H1 (cell line): ENCODE data around the gene TDRD3. TPM values are rescaled to one million over a fixed set of nuclear protein-coding genes. Genes with fewer than 3 reads are reported as not detected.

ENCODE experiments used
- CTCF ChIA-PET: fragments of 300-600 bp; sonication (Branson Sonifier 250); formaldehyde crosslinking; loops from one replicate; lab custom pipeline; 2021; ENCODE audit not compliant: partially characterized antibody; lab: Charles Lee
- POLR2A ChIA-PET: fragments of 300-600 bp; sonication (Branson Sonifier 250); formaldehyde crosslinking; loops from one replicate; lab custom pipeline; 2021; ENCODE audit warnings: inconsistent platforms; ENCODE audit not compliant: partially characterized antibody; lab: Charles Lee
- DNase-seq, 2 experiments: peaks; one replicate each; pipeline versions ENCODE4 v3.0.0 to v3.0.0-alpha.2; 2010 to 2022; ENCODE audit warnings: low spot score in 2 of 2, low read depth in 1 of 2, mixed read lengths in 1 of 2
- FAIRE-seq: peaks from 2 replicates; lab custom pipeline; 2011; peaks lifted over from hg19 to GRCh38; lab: Jason Lieb, UNC
- H2AFZ ChIP-seq: 2 replicates; pipeline ENCODE4 v1.8.1; 2012; ENCODE audit warnings: low read length, inconsistent platforms
- H2AK5ac ChIP-seq: 2 replicates; pipeline ENCODE4 v1.6.1; 2013; ENCODE audit warnings: low read depth, low read length
- H2BK120ac ChIP-seq: replicated peaks from 2 replicates; pipeline ENCODE3; 2013; ENCODE audit warnings: low read depth, low read length, inconsistent platforms
- H2BK12ac ChIP-seq: 2 replicates; pipeline ENCODE4 v1.6.1; 2013; ENCODE audit warnings: low read depth, low read length
- H2BK15ac ChIP-seq: 2 replicates; pipeline ENCODE4 v1.6.1; 2013; ENCODE audit warnings: low read length
- H2BK20ac ChIP-seq: 2 replicates; pipeline ENCODE4 v1.6.1; 2013; ENCODE audit warnings: low read length
- H2BK5ac ChIP-seq: 2 replicates; pipeline ENCODE4 v1.6.1; 2013; ENCODE audit warnings: low read depth, low read length
- H3K14ac ChIP-seq: 2 replicates; pipeline ENCODE4 v1.6.1; 2013; ENCODE audit warnings: inconsistent platforms; ENCODE audit not compliant: insufficient read length
- H3K18ac ChIP-seq: 2 replicates; pipeline ENCODE4 v1.6.1; 2013; ENCODE audit warnings: low read length; ENCODE audit errors: extremely low read depth
- H3K23ac ChIP-seq: 2 replicates; pipeline ENCODE4 v1.6.1; 2013; ENCODE audit warnings: inconsistent platforms; ENCODE audit not compliant: insufficient read length
- H3K23me2 ChIP-seq: 2 replicates; pipeline ENCODE4 v1.6.1; 2013; ENCODE audit warnings: low read depth, low read length
- H3K27ac ChIP-seq: 2 replicates; pipeline ENCODE4 v1.6.1; 2011; ENCODE audit warnings: low read depth, low read length, inconsistent platforms
- H3K27me3 ChIP-seq, 4 experiments: replicated peaks in 1 of 4; 1 replicate in 1 of 4; 2 replicates in 3 of 4; pipeline versions ENCODE4 v1.6.1 to v1.8.1; 2011 to 2013; ENCODE audit warnings: low read length in 3 of 4, mild to moderate bottlenecking in 3 of 4, inconsistent platforms in 2 of 4, mixed read lengths in 2 of 4, moderate library complexity in 1 of 4; ENCODE audit not compliant: control insufficient read depth in 3 of 4, insufficient read depth in 3 of 4; ENCODE audit errors: extremely low read depth in 1 of 4
- H3K36me3 ChIP-seq, 4 experiments: 2 replicates each; pipeline versions ENCODE4 v1.6.1 to v1.8.1; 2011 to 2013; ENCODE audit warnings: mild to moderate bottlenecking in 4 of 4, low read length in 3 of 4, moderate library complexity in 2 of 4, control low read depth in 1 of 4, inconsistent platforms in 1 of 4; ENCODE audit not compliant: insufficient read depth in 4 of 4, control insufficient read depth in 2 of 4
- H3K4ac ChIP-seq: replicated peaks from 2 replicates; pipeline ENCODE3; 2013; ENCODE audit warnings: low read length, low read depth, mixed read lengths, inconsistent platforms; ENCODE audit not compliant: insufficient read length
- H3K4me1 ChIP-seq, 4 experiments: replicated peaks in 1 of 4; 1 replicate in 1 of 4; 2 replicates in 3 of 4; pipeline versions ENCODE4 v1.6.1 to v1.8.1; 2011 to 2013; ENCODE audit warnings: low read length in 3 of 4, inconsistent platforms in 2 of 4, mixed read lengths in 1 of 4; ENCODE audit not compliant: insufficient read depth in 4 of 4, control insufficient read depth in 3 of 4
- H3K4me2 ChIP-seq, 2 experiments: 2 replicates each; pipeline versions ENCODE4 v1.6.1 to v1.8.1; 2011 to 2013; ENCODE audit warnings: low read depth in 2 of 2, low read length in 2 of 2, control low read depth in 1 of 2, inconsistent platforms in 1 of 2, mild to moderate bottlenecking in 1 of 2; ENCODE audit not compliant: insufficient read depth in 1 of 2
- H3K4me3 ChIP-seq, 4 experiments: fragments of 200-600, 300-600 bp in 1 of 4; sonication (generic), shearing (Covaris generic), sonication (Bioruptor Twin) in 1 of 4; 2 replicates each; pipeline versions ENCODE4 v1.5.1 to v1.8.1; 2011 to 2016; ENCODE audit warnings: low read length in 4 of 4, low read depth in 3 of 4, control low read depth in 2 of 4, inconsistent platforms in 2 of 4, mild to moderate bottlenecking in 2 of 4, mixed read lengths in 1 of 4, moderate library complexity in 1 of 4; ENCODE audit not compliant: insufficient read depth in 2 of 4; ENCODE audit errors: extremely low read depth in 1 of 4
- H3K56ac ChIP-seq: replicated peaks from 2 replicates; pipeline ENCODE3; 2013; ENCODE audit warnings: low read depth, mild to moderate bottlenecking, mixed read lengths, low read length, inconsistent platforms; ENCODE audit not compliant: insufficient read length
- H3K79me1 ChIP-seq: 2 replicates; pipeline ENCODE4 v1.6.1; 2013; ENCODE audit warnings: low read depth, low read length, control low read depth
- H3K79me2 ChIP-seq, 2 experiments: 2 replicates each; pipeline versions ENCODE4 v1.6.1 to v1.8.1; 2012 to 2013; ENCODE audit warnings: low read length in 2 of 2, mild to moderate bottlenecking in 2 of 2, inconsistent platforms in 1 of 2; ENCODE audit not compliant: insufficient read depth in 2 of 2, control insufficient read depth in 1 of 2
- H3K9ac ChIP-seq, 4 experiments: replicated peaks in 1 of 4; 1 replicate in 1 of 4; 2 replicates in 3 of 4; pipeline versions ENCODE4 v1.6.1 to v1.8.1; 2011 to 2013; ENCODE audit warnings: low read depth in 3 of 4, low read length in 3 of 4, control low read depth in 2 of 4, mild to moderate bottlenecking in 2 of 4, moderate library complexity in 2 of 4, inconsistent platforms in 1 of 4; ENCODE audit errors: extremely low read depth in 1 of 4
- H3K9me3 ChIP-seq, 2 experiments: 2 replicates each; pipeline versions ENCODE4 v1.6.1 to v1.8.1; 2012 to 2013; ENCODE audit warnings: mild to moderate bottlenecking in 2 of 2, moderate library complexity in 2 of 2, control low read depth in 1 of 2, inconsistent platforms in 1 of 2, low read depth in 1 of 2, low read length in 1 of 2, mixed read lengths in 1 of 2; ENCODE audit not compliant: insufficient read depth in 2 of 2
- H4K20me1 ChIP-seq, 2 experiments: replicated peaks in 1 of 2; 2 replicates each; pipeline versions ENCODE3 to v1.8.1; 2011 to 2013; ENCODE audit warnings: inconsistent platforms in 2 of 2, low read length in 2 of 2, mild to moderate bottlenecking in 1 of 2; ENCODE audit not compliant: insufficient read depth in 2 of 2, control insufficient read depth in 1 of 2
- H4K5ac ChIP-seq: 2 replicates; pipeline ENCODE4 v1.6.1; 2013; ENCODE audit warnings: low read length, low read depth, mixed read lengths, inconsistent platforms; ENCODE audit not compliant: insufficient read length
- H4K8ac ChIP-seq: 2 replicates; pipeline ENCODE4 v1.8.0; 2013; ENCODE audit warnings: mild to moderate bottlenecking, moderate library complexity, low read length, inconsistent platforms; ENCODE audit not compliant: insufficient read depth; ENCODE audit errors: extremely low read depth
- H4K91ac ChIP-seq: replicated peaks from 2 replicates; pipeline ENCODE3; 2013; ENCODE audit warnings: low read length, mixed read lengths, inconsistent platforms; ENCODE audit not compliant: insufficient read length
- CBX5 ChIP-seq: fragments of 300-800, 300-1000 bp; sonication (generic); IDR thresholded peaks from 2 replicates; pipeline ENCODE4 v1.7.1; 2016; ENCODE audit warnings: antibody characterized with exemption, low read length, low read depth
- CEBPB ChIP-seq: IDR thresholded peaks from 2 replicates; pipeline ENCODE4 v1.6.1; 2012; ENCODE audit warnings: low read depth, low read length
- CHD2 ChIP-seq: IDR thresholded peaks from 2 replicates; pipeline ENCODE4 v1.6.1; 2012; ENCODE audit warnings: low read length, improper control_type of control experiment
- CTBP2 ChIP-seq: IDR thresholded peaks from 2 replicates; pipeline ENCODE4 v1.7.0; 2011; ENCODE audit warnings: borderline replicate concordance, mild to moderate bottlenecking, moderate library complexity, mixed read lengths, low read length; ENCODE audit not compliant: insufficient read depth, insufficient read length
- FOSL1 ChIP-seq: IDR thresholded peaks from 2 replicates; pipeline ENCODE4 v1.6.1; 2011; ENCODE audit warnings: mild to moderate bottlenecking, low read depth, low read length, moderate library complexity; ENCODE audit not compliant: insufficient read depth
- HDAC2 ChIP-seq, 2 experiments: fragments of 300-600 bp in 1 of 2; sonication (generic) in 1 of 2; IDR thresholded peaks; 2 replicates each; pipeline ENCODE4 v1.6.1; 2011 to 2012; ENCODE audit warnings: low read depth in 2 of 2, low read length in 2 of 2, mild to moderate bottlenecking in 2 of 2, moderate library complexity in 2 of 2, borderline replicate concordance in 1 of 2, inconsistent platforms in 1 of 2
- HDAC6 ChIP-seq: IDR thresholded peaks from one replicate; pipeline ENCODE4 v1.7.1; 2012; ENCODE audit warnings: low read depth, mild to moderate bottlenecking, inconsistent platforms, low read length, moderate library complexity
- KDM1A ChIP-seq: fragments of 200-600, 300-600 bp; sonication (generic); IDR thresholded peaks from 2 replicates; pipeline ENCODE4 v1.7.1; 2016; ENCODE audit warnings: mild to moderate bottlenecking, low read length, borderline replicate concordance
- NRF1 ChIP-seq: IDR thresholded peaks from 2 replicates; pipeline ENCODE4 v1.6.1; 2011; ENCODE audit warnings: mild to moderate bottlenecking, low read depth, low read length, improper control_type of control experiment
- POU5F1 ChIP-seq: IDR thresholded peaks from 2 replicates; pipeline ENCODE4 v1.6.1; 2011; ENCODE audit warnings: low read depth, mild to moderate bottlenecking, low read length, moderate library complexity
- SIX5 ChIP-seq: IDR thresholded peaks from 2 replicates; pipeline ENCODE4 v1.6.1; 2011; ENCODE audit warnings: mild to moderate bottlenecking, low read depth, low read length
- SP1 ChIP-seq: IDR thresholded peaks from 2 replicates; pipeline ENCODE4 v1.6.1; 2011; ENCODE audit warnings: low read depth, low read length
- TAF1 ChIP-seq: IDR thresholded peaks from 2 replicates; pipeline ENCODE4 v1.6.1; 2011; ENCODE audit warnings: mild to moderate bottlenecking, low read depth, low read length
- WGBS, 2 experiments: shearing (Covaris generic) in 1 of 2; methylation state at CpG; one replicate each; pipeline versions ENCODE4 v1.1.6 to v1.1.7; 2013 to 2015; ENCODE audit warnings: low lambda C conversion rate in 2 of 2, mixed read lengths in 2 of 2, inconsistent platforms in 1 of 2, low coverage in 1 of 2, missing lambda C conversion rate in 1 of 2; ENCODE audit not compliant: insufficient replicate concordance in 2 of 2, insufficient coverage in 1 of 2, insufficient read length in 1 of 2; ENCODE audit errors: extremely low coverage in 1 of 2, missing lambda C conversion rate in 1 of 2; 5-methylcytosine and 5-hydroxymethylcytosine counted together
- polyA plus RNA-seq, 7 experiments: library from polyadenylated mRNA; depleted of rRNA in 3 of 7; stranded (reverse) in 5 of 7; unstranded in 2 of 7; fragments of >200 nt in 5 of 7; fragments of 200-250 nt in 2 of 7; gene quantifications; 1 replicate in 5 of 7; 2 replicates in 1 of 7; 4 replicates in 1 of 7; pipeline versions ENCODE4 v1.2.1 to v1.2.3, GENCODE V29; 2011 to 2013; ENCODE audit warnings: missing spikeins in 2 of 7, mixed read lengths in 2 of 7
- total RNA-seq: library from RNA; stranded (reverse); fragmentation: NEBNext Ultra II Directional; extraction: Animal tissue kit (Norgen Biotek cat#: 25700); gene quantifications from 2 replicates; pipeline ENCODE4 v1.2.1, GENCODE V29; 2021
- TF ChIP-seq, protein P1 (sequence below): IDR thresholded peaks from 2 replicates; pipeline ENCODE4 v1.6.1; 2012; ENCODE audit warnings: inconsistent platforms

Gene TDRD3
- total and polyA plus RNA-seq, 2 of the 8 experiments (the other 6 are each of a cell fraction or from before 2014, with no cell fraction given) = 2.5 to 14.7 TPM

DNA sequence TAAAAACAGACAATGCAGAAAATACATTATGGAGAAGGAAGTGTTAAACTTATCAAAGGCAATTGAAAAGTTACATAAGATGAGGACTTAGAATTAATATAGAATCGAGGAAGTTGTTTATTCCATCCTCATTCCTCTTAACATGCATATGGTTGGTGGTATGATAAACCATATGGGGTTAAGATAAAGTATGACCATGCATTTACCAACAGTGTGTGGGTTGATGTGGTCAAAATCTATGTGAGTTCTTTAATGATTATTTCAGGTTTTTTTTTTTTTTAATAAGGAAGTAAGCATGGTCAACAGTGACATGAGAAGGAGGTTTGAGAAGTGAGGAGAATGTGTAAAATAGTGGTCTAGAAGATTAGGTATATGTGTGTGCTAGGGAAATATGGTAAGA lies 94.5 kb downstream of the TDRD3 start:
- Histone ChIP-seq H3K4ac (no peak overlapping the region), H3K9me3 (peaks cover 4% of the 10 kb centered on the region in 2 experiments; a peak in 1 of 4 replicates), H4K91ac (no peak overlapping the region), H2BK120ac (no peak overlapping the region), H3K27me3 (no peaks in the 10 kb centered on the region), H3K4me3 (no peak overlapping the region), H2BK5ac (no peak overlapping the region), H4K5ac (no peak overlapping the region), H3K18ac (no peak overlapping the region), H2AFZ (no peak overlapping the region), H2BK15ac (no peak overlapping the region), H2BK12ac (no peak overlapping the region), H3K56ac (no peak overlapping the region), H3K9ac (no peak overlapping the region), H4K8ac (no peak overlapping the region), H2AK5ac (no peak overlapping the region), H3K79me1 (no peaks in the 10 kb centered on the region), H3K14ac (no peak overlapping the region), H3K4me2 (no peak overlapping the region), H3K4me1 (peaks cover 0 to 6% (median 0%) of the 10 kb centered on the region in 4 experiments; a peak in 1 of 7 replicates), H3K27ac (no peak overlapping the region), H2BK20ac (no peak overlapping the region), H3K36me3 (peaks cover 0 to 8% (median under 1%) of the 10 kb centered on the region in 4 experiments; a peak in 4 of 8 replicates), H3K79me2 (no peaks in the 10 kb centered on the region), H3K23ac (no peak overlapping the region), H4K20me1 (no peaks in the 10 kb centered on the region), H3K23me2 (no peaks in the 10 kb centered on the region)
- DNase-seq (no peak), FAIRE-seq (no peak)
- 79% methylated on average over 1 of the region's 1 CpG; no CpG with 5 or more reads in 1 of the 2 experiments for WGBS, 2 experiments
- ChIA-PET POLR2A (no interaction called here), CTCF (interaction anchor here (1.1 kb wide), 1 partner anchor 18 kb away, joined by 4 read pairs; no protein-coding TSS in a partner anchor)
- no peak for TF ChIP-seq KDM1A
- no peak for TF ChIP-seq POU5F1
- no peak for TF ChIP-seq CTBP2
- TF ChIP-seq FOSL1 = no peak
- TF ChIP-seq NRF1 = no peak
- TF ChIP-seq CEBPB = no peak
- TF ChIP-seq SIX5 = no peak
- no peak for TF ChIP-seq HDAC6
- TF ChIP-seq HDAC2 (IDR thresholded peaks at IDR 0.05; ENCODE audit: borderline replicate concordance in 1 of 2, low read depth in 2 of 2, low read length in 2 of 2) = no peak
- TF ChIP-seq TAF1 = no peak
- no peak for TF ChIP-seq SP1
- TF ChIP-seq CBX5 = no peak
- TF ChIP-seq CHD2 = no peak
- TF ChIP-seq, protein P1, sequence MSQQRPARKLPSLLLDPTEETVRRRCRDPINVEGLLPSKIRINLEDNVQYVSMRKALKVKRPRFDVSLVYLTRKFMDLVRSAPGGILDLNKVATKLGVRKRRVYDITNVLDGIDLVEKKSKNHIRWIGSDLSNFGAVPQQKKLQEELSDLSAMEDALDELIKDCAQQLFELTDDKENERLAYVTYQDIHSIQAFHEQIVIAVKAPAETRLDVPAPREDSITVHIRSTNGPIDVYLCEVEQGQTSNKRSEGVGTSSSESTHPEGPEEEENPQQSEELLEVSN = no peak
